PFSK-1 (cell line): ENCODE results near the gene TMPRSS9.

ENCODE experiments used
- FOXP2 ChIP-seq: optimal IDR thresholded peaks from 2 replicates; pipeline ENCODE3; 2011; ENCODE audit warnings: borderline replicate concordance, control low read depth, inconsistent platforms; ENCODE audit not compliant: insufficient read depth; ENCODE audit errors: extremely low read length, extremely low read depth
- POLR2AphosphoS5 ChIP-seq: IDR thresholded peaks from 2 replicates; pipeline ENCODE4 v1.6.1; 2012; ENCODE audit warnings: low read depth, mild to moderate bottlenecking, control low read depth, low read length, moderate library complexity
- SIN3A ChIP-seq: IDR thresholded peaks from 2 replicates; pipeline ENCODE4 v1.6.1; 2012; ENCODE audit warnings: mild to moderate bottlenecking, low read length, moderate library complexity, borderline replicate concordance; ENCODE audit not compliant: insufficient read depth
- TAF1 ChIP-seq: IDR thresholded peaks from 2 replicates; pipeline ENCODE4 v1.6.1; 2012; ENCODE audit warnings: low read length, control low read depth, borderline replicate concordance; ENCODE audit not compliant: insufficient read depth
- TF ChIP-seq, protein P1 (sequence below), 2 experiments: IDR thresholded peaks; 2 replicates each; pipeline versions ENCODE4 v1.6.1 to v1.8.0; 2011 to 2012; ENCODE audit warnings: low read depth in 2 of 2, low read length in 2 of 2, control low read depth in 1 of 2, inconsistent platforms in 1 of 2, mild to moderate bottlenecking in 1 of 2, moderate library complexity in 1 of 2; ENCODE audit not compliant: insufficient read depth in 1 of 2

TMPRSS9 gene

DNA sequence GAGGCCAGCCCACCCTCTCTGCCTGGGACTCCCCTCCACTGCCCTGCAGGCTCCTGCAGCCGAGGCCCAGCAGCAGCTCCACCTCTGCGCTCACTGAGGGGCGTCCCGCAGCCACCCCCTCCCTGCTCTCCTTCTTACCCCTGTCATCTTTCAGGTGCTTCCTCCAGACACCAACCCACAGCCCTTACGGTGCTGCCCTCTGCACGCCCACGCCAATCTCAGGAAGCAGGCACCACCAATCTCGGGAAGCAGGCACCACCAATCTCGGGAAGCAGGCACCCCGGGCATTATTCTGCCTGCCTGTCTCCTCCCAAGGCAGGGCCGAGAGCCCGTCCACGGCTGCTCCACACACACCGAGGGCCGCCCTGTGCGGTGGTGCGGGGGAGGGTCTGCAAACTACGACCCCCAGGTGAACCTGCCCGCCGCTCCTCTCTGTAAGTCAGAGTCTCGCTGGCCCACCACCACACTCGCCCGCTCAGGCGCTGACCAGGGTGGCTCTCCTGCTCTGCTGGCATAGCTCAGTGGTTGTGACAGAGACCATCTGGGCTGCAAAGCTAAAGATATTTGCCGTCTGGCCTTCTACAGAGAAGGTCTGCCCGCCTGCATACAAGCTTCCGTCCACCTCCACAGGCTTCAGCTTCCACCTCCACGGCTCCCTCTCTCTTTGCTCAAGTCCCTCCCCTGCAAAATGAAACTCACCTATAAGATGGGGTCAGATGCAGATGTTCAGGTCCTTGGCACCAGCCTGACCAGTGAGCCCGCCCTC, 34.6 kb upstream of the TMPRSS9 start:
- TF ChIP-seq, protein P1, sequence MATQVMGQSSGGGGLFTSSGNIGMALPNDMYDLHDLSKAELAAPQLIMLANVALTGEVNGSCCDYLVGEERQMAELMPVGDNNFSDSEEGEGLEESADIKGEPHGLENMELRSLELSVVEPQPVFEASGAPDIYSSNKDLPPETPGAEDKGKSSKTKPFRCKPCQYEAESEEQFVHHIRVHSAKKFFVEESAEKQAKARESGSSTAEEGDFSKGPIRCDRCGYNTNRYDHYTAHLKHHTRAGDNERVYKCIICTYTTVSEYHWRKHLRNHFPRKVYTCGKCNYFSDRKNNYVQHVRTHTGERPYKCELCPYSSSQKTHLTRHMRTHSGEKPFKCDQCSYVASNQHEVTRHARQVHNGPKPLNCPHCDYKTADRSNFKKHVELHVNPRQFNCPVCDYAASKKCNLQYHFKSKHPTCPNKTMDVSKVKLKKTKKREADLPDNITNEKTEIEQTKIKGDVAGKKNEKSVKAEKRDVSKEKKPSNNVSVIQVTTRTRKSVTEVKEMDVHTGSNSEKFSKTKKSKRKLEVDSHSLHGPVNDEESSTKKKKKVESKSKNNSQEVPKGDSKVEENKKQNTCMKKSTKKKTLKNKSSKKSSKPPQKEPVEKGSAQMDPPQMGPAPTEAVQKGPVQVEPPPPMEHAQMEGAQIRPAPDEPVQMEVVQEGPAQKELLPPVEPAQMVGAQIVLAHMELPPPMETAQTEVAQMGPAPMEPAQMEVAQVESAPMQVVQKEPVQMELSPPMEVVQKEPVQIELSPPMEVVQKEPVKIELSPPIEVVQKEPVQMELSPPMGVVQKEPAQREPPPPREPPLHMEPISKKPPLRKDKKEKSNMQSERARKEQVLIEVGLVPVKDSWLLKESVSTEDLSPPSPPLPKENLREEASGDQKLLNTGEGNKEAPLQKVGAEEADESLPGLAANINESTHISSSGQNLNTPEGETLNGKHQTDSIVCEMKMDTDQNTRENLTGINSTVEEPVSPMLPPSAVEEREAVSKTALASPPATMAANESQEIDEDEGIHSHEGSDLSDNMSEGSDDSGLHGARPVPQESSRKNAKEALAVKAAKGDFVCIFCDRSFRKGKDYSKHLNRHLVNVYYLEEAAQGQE (IDR thresholded peaks at IDR 0.05; ENCODE audit: insufficient read depth in 1 of 2, low read depth in 2 of 2, low read length in 2 of 2), result no peak
- no peak for TF ChIP-seq SIN3A
- no peak for TF ChIP-seq FOXP2

DNA sequence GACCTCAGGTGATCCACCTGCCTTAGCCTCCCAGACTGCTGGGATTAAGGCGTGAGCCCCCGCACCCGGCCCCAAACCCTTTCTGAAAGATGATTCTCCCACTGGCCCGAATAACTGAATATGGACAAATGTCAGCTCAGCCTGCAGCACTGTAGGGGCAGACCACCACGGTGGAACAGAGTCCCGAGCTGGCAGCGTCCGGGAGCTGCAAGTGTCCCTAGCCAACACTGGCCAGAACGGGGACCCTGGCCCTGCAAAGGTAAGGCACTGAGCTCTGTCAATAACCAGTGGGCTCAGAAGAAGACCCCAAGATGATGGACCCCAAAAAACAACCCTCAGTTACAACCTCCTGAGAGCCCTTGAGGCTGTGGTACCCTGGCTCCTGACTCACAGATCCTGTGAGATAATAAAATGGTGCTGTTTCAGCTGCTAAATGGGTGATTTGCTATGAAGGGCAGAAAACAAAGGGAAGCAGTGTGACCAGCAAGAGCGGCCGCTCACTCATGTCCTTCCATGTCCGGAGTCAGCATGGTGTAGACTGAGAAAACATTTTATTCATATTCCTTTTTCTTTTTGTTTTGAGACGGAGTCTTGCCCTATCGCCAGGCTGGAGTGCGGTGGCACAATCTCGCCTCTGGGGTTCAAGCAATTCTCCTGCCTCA, 33.2 kb upstream of the TMPRSS9 start:
- TF ChIP-seq FOXP2 (no peak), SIN3A (no peak), POLR2AphosphoS5 (no peak), TAF1 (no peak)
- TF ChIP-seq, protein P1 (IDR thresholded peaks at IDR 0.05; ENCODE audit: insufficient read depth in 1 of 2, low read depth in 2 of 2, low read length in 2 of 2), result no peak

DNA sequence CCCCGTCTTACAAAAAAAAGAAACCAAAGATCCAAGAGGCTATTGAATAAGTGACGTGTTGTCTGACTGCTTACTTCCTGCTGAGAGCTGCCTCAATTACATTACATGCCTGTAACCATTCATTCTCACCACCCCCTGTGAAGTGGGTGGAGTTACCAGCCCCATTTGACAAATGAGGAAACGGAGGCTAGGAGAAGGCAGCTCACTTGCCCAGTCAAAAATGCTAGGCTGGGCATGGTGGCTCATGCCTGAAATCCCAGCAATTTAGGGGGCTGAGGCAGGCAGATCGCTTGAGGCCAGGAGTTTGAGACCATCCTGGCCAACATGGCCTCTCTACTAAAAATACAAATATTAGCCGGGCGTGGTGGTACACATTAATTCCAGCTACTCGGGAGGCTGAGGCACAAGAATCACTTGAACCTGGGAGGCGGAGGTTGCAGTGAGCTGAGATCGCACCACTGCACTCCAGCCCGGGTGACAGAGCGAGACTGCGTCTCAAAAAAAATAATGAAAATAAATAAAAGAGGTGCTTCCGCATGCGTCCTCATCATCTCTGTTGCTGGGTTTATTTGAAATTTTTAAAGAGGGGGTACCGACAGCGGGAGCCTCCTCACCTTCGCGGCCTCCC, 32.2 kb upstream of the TMPRSS9 start:
- TF ChIP-seq TAF1 (no peak), FOXP2 (no peak), SIN3A (peak; percentile 67; the same call in 1 of the 2 replicates), POLR2AphosphoS5 (no peak; the same call in 1 of the 2 replicates)
- TF ChIP-seq, protein P1 (IDR thresholded peaks at IDR 0.05; ENCODE audit: insufficient read depth in 1 of 2, low read depth in 2 of 2, low read length in 2 of 2), result no peak

DNA sequence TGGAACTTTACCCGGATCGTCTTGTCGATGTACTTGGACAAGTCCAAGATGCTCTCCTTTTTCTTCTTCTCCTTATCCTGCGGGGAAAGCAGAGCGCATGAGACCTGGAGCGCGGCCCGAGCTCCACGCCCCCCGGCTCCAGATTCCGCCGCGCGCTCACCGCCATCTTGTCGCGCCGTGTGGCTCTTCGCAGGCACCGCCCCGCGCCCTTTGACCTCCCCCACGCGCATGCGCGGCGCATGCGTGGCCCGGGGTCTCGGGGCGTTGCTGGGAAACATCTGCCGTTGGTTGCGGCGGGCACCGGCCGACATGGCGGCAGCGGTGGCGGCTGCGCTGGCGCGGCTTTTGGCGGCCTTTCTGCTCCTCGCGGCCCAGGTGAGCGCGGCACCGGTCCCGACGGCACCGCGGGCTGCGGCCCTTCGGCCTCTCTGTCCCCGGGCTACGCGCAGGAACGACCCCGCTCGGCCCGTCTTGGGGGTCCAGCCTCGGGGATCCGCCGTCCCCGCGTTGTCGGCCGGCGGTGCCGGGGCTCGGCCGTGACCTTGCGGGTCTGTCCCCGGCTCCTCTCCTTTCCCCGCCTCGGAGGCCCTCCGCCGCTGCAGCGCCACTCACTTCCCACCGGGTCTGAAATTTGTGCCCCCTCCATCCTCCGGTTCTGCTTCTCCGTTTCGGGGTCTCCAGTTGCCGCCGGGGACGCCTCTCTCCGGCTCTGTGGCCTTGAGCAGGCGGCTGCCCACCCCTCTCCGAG, 31.5 kb upstream of the TMPRSS9 start, which contains the start of the genes LSM7 and SPPL2B:
Gene LSM7, minus strand, starts transcription at position 186 of the 748 bp plus-strand sequence. Its CDS starts 20 bp downstream, at position 166.
Gene SPPL2B, plus strand, starts transcription at position 284 of the 748 bp plus-strand sequence. Its CDS starts 26 bp downstream, at position 310.
- TF ChIP-seq, protein P1 (IDR thresholded peaks at IDR 0.05; ENCODE audit: insufficient read depth in 1 of 2, low read depth in 2 of 2, low read length in 2 of 2), result peak in 1 of 2 experiments; percentile 68; a peak in 2 of 4 replicates
- TF ChIP-seq TAF1 (peak; percentile 94), POLR2AphosphoS5 (peak; percentile 91), SIN3A (0 out of 2 replicates have a peak, but pooled peaks have one; percentile 78), FOXP2 (peak; percentile 86)
